ENCODE data around the gene MAML3.

- no peak for TF ChIP-seq EZH2 (IDR thresholded peaks at IDR 0.05; ENCODE audit: borderline replicate concordance)
- TF ChIP-seq CTCF (IDR thresholded peaks at IDR 0.05; ENCODE audit: poor library complexity), result no peak
Measured at GRCh38 chr4:139814323-139815015, 339.5 kb downstream of the MAML3 start.

All from hepatocyte (in vitro differentiated cells).